Renal pelvis (tissue), 12 donors: ENCODE measurements around the gene XPO1. TPM values are rescaled to one million over a fixed set of nuclear protein-coding genes. Genes with fewer than 3 reads are reported as not detected.
"Not testable (repeated sequence)": the region's sequence is repeated elsewhere in the genome, so short reads cannot be mapped to it uniquely, and the experiment has no call there.

ENCODE experiments used
- DNase-seq: peaks from one replicate; pipeline ENCODE4 v3.0.0-alpha.2; 2013
- long read RNA-seq, 16 experiments: transcript quantifications; one replicate each; lab custom pipeline, GENCODE V29; 2026
- polyA plus RNA-seq, 3 donors: library from polyadenylated mRNA; unstranded; fragments of 120-200 nt; gene quantifications; one replicate each; pipeline ENCODE4 v1.2.1, GENCODE V29; 2013; ENCODE audit not compliant: insufficient read length in 3 of 3

XPO1 gene, protein sequence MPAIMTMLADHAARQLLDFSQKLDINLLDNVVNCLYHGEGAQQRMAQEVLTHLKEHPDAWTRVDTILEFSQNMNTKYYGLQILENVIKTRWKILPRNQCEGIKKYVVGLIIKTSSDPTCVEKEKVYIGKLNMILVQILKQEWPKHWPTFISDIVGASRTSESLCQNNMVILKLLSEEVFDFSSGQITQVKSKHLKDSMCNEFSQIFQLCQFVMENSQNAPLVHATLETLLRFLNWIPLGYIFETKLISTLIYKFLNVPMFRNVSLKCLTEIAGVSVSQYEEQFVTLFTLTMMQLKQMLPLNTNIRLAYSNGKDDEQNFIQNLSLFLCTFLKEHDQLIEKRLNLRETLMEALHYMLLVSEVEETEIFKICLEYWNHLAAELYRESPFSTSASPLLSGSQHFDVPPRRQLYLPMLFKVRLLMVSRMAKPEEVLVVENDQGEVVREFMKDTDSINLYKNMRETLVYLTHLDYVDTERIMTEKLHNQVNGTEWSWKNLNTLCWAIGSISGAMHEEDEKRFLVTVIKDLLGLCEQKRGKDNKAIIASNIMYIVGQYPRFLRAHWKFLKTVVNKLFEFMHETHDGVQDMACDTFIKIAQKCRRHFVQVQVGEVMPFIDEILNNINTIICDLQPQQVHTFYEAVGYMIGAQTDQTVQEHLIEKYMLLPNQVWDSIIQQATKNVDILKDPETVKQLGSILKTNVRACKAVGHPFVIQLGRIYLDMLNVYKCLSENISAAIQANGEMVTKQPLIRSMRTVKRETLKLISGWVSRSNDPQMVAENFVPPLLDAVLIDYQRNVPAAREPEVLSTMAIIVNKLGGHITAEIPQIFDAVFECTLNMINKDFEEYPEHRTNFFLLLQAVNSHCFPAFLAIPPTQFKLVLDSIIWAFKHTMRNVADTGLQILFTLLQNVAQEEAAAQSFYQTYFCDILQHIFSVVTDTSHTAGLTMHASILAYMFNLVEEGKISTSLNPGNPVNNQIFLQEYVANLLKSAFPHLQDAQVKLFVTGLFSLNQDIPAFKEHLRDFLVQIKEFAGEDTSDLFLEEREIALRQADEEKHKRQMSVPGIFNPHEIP (N-terminal part only)
- polyA plus RNA-seq, result 100 to 1,000 TPM; 205 to 268 (median 263) TPM
- long read RNA-seq, donor 1, full-length matches to known transcripts, result 7 of 13 reads
- long read RNA-seq, donor 1, partial matches to known transcripts, result 6 of 13 reads
- long read RNA-seq, donor 1, other reads (novel, unspliced or antisense), result 0 of 13 reads
- long read RNA-seq, donor 2, full-length matches to known transcripts, result 14 of 30 reads
- long read RNA-seq, donor 2, partial matches to known transcripts, result 16 of 30 reads
- long read RNA-seq, donor 2, other reads (novel, unspliced or antisense), result 0 of 30 reads
- long read RNA-seq, donor 3, full-length matches to known transcripts, result 11 of 41 reads
- long read RNA-seq, donor 3, partial matches to known transcripts, result 30 of 41 reads
- long read RNA-seq, donor 3, other reads (novel, unspliced or antisense), result 0 of 41 reads
- long read RNA-seq, donor 4, full-length matches to known transcripts, result 12 of 18 reads
- long read RNA-seq, donor 4, partial matches to known transcripts, result 6 of 18 reads
- long read RNA-seq, donor 4, other reads (novel, unspliced or antisense), result 0 of 18 reads
- long read RNA-seq, donor 5, full-length matches to known transcripts, result 5 of 5 reads
- long read RNA-seq, donor 5, partial matches to known transcripts, result 0 of 5 reads
- long read RNA-seq, donor 5, other reads (novel, unspliced or antisense), result 0 of 5 reads
- long read RNA-seq, donor 6, full-length matches to known transcripts, result 13 of 40 reads
- long read RNA-seq, donor 6, partial matches to known transcripts, result 27 of 40 reads
- long read RNA-seq, donor 6, other reads (novel, unspliced or antisense), result 0 of 40 reads
- long read RNA-seq, donor 7, full-length matches to known transcripts, result 25 of 101 reads
- long read RNA-seq, donor 7, partial matches to known transcripts, result 76 of 101 reads
- long read RNA-seq, donor 7, other reads (novel, unspliced or antisense), result 0 of 101 reads
- long read RNA-seq, donor 8, full-length matches to known transcripts, result 8 of 13 reads
- long read RNA-seq, donor 8, partial matches to known transcripts, result 5 of 13 reads
- long read RNA-seq, donor 8, other reads (novel, unspliced or antisense), result 0 of 13 reads
- long read RNA-seq, donor 9, full-length matches to known transcripts, result 18 of 50 reads
- long read RNA-seq, donor 9, partial matches to known transcripts, result 32 of 50 reads
- long read RNA-seq, donor 9, other reads (novel, unspliced or antisense), result 0 of 50 reads
- long read RNA-seq, donor 10, full-length matches to known transcripts, result 11 of 86 reads
- long read RNA-seq, donor 10, partial matches to known transcripts, result 75 of 86 reads
- long read RNA-seq, donor 10, other reads (novel, unspliced or antisense), result 0 of 86 reads
- long read RNA-seq, donor 11, full-length matches to known transcripts, result 9 of 21 reads
- long read RNA-seq, donor 11, partial matches to known transcripts, result 12 of 21 reads
- long read RNA-seq, donor 11, other reads (novel, unspliced or antisense), result 0 of 21 reads
- long read RNA-seq, donor 12, full-length matches to known transcripts, result 22 of 48 reads
- long read RNA-seq, donor 12, partial matches to known transcripts, result 26 of 48 reads
- long read RNA-seq, donor 12, other reads (novel, unspliced or antisense), result 0 of 48 reads
- long read RNA-seq, donor 13, full-length matches to known transcripts, result 10 of 15 reads
- long read RNA-seq, donor 13, partial matches to known transcripts, result 5 of 15 reads
- long read RNA-seq, donor 13, other reads (novel, unspliced or antisense), result 0 of 15 reads
- long read RNA-seq, donor 14, result 0 reads
- long read RNA-seq, donor 15, full-length matches to known transcripts, result 20 of 48 reads
- long read RNA-seq, donor 15, partial matches to known transcripts, result 28 of 48 reads
- long read RNA-seq, donor 15, other reads (novel, unspliced or antisense), result 0 of 48 reads
- long read RNA-seq, donor 16, full-length matches to known transcripts, result 11 of 29 reads
- long read RNA-seq, donor 16, partial matches to known transcripts, result 18 of 29 reads
- long read RNA-seq, donor 16, other reads (novel, unspliced or antisense), result 0 of 29 reads

DNA sequence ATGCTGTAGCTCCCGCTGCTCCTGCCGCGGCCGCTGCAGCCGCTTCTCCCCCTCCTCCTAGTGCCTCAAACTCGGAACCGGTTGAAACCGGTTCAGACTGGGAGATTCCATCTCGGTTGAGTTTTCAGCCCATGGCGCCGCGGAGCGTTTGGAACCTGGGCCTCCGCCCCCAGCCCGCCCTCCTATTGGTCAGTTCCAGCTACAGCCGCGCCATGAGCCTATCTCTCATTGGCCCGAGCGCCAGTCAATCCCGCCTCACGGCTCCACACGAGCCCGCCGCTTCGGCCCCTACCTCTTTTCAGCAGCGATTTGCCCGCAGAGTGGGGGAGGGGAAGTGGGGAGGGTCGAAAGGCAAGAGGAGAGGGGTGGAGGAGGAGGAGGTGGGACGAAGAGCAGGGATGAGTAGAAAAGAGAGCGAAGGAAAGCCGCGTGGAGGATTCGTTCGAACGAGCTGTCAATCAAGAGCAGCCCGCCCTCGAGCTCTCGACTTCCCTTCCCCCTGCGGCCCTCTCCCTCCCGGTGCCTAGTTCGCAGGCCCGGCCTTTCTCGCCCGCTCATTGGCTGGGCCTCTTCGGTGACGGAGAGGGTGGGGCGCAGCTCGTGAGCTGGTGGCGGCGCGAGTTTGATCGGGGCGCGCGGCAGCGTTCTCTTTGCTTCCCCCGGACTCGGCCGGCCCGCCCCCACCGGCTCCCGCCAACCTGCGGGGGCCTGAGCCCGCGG lies at the start of gene XPO1:
Gene XPO1, minus strand, starts transcription at position 157 of the 720 bp plus-strand sequence. CDS start 4,459 bp downstream, outside the sequence.
- peak; percentile 100 for DNase-seq

DNA sequence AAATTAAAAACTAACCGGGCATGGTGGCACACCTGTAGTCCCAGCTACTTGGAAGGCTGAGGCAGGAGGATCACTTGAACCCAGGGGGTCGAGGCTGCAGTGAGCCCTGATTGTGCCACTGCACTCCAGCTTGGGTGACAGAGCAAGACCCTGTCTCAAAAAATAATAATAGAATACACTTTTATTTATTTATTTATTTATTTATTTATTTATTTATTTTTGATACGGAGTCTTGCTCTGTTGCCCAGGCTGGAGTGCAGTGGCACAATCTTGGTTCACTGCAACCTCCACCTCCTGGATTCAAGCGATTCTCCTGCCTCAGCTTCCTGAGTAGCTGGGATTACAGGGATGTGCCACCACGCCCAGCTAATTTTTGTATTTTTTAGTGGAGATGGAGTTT lies 48.8 kb upstream of the XPO1 start:
- not testable (repeated sequence) for DNase-seq

DNA sequence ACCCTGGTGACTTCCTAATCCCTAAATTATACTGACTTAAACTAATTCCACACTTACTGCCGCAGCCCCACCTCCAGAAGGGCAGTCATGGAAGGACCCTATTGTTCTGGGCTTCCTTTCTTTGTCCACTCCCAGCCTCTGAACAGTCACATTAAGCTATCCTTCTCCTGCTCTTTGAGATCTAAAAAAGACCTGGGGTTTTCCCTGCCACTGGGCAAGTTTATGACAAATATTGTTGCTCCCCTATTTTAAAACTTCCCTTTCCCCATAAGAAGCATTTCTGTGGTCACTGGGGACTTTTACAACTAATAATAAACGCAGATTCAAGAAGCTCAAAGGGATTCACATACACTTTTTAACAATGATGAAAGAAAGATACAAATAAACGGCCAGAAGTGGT lies 47.2 kb upstream of the XPO1 start:
- DNase-seq, result no peak

DNA sequence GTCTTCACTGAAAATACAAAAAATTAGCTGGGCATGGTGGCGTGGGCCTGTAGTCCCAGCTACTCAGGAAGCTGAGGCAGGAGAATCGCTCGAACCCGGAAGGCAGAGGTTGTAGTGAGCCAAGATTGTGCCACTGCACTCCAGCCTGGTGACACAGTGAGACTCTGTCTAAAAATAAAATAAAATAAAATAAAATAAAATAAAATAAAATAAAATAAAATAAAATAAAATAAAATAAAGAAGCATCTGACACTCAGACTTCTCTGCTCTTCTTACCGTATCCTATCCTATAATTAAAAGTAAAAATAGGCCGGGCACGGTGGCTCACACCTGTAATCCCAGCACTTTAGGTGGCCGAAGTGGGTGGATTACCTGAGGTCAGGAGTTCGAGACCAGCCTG lies 46.2 kb upstream of the XPO1 start:
- DNase-seq, result not testable (repeated sequence)

DNA sequence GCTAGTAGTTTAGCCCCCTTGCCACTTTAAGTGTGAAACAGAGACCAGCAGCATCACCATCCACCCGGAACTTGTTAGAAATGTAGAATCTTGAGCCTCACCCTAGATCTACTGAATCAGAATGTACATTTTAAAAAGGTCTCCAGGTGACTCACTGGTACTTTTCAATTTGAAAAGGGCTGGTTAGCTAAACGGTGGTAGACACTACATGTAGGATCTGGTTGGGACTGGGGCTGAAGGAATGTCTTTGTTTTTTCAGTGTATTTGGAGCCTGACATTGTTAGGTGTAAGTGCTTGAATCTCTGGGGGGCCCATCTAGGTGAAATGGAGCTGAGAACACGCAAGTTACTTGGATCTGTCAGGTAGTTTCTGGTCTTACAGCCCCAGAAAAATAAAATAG lies 44.0 kb upstream of the XPO1 start:
- DNase-seq, result no peak

DNA sequence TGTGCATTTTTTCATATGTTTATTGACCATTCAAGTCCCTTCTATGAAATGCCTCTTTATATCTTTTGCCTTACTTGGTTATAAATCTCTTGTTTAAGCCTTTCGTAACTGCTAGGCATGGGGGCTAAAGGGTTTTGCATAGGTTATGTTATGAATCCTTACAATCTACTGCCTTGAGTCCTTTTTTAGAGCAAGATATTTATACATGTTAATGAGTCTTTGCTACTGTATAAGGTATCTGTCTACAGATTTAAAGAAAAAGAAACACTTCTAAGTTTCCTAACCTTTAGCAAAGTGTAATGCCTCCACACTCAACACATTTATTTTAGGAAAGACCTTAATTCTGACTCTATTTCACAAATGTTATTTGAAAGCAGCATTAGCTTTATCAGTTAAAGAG lies 43.6 kb upstream of the XPO1 start:
- DNase-seq, result no peak

DNA sequence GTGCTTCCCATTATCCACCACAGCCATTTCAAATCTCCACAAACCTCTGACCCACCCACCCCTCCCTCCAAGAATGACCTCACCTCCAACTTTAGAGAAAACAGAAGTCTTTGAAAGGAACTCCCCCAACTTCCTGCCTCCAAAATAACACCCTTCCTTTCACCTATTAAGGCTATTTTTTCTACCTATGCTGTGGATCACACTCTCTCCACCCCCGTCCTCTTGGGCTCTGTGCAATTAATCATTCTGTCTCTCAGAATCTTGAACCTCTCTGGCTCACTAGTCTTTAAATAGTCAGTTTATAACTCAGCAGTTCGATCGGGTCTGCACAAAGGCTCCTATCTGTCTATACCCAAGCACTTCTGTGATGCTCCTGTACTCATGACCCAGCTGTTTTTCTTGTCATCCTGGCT lies 37.3 kb upstream of the XPO1 start:
- DNase-seq, result no peak

DNA sequence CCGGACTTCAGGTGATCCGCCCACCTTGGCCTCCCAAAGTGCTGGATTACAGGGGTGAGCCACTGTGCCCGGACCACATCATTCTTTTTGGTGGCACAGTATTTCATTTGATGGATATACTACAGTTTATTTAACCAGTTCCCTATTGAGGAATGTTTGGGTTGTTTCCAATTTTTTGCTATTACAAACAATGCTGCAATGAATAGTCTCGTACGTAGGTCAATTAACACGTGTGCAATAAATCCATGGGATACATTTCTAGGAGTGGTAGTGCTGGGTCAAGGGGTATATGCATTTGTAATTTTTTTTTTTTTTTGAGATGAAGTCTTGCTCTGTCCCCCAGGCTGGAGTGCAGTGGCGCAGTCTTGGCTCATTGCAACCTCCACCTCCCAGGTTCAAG lies 28.4 kb upstream of the XPO1 start:
- no peak for DNase-seq

DNA sequence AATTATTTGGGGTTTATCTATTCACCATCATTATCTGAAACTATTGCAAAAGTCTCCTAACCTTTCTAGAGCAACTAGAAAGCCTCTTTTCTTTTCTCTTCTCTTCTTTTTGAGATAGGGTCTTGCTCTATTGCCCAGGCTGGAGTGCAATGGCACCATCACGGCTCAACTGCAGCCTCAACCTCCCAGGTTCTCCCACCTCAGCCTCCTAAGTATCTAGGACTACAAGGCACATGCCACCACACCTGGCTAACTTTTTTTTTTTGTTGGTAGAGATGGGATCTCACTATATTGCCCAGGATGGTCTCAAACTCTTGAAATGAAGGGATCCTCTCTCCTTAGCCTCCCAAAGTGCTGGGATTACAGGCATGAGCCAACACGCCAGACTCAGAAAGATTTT lies 24.5 kb upstream of the XPO1 start:
- no peak for DNase-seq

DNA sequence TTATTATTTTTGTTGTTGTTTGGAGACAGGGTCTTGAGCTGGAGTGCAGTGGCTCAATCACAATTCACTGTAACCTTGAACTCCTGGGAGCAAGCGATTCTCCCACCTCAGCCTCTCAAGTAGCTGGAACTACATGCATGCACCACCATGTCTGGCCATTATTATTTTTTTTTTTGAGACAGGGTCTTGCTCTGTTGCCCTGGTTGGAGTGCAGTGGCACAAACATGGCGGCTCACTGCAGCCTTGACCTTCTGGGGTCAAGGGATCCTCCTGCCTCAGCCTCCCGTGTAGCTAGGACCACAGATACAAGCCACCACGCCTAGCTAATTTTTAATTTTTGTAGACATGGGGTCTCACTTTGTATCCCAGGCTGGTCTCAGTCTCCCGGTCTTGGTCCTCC lies 20.0 kb upstream of the XPO1 start:
- DNase-seq, result no peak

DNA sequence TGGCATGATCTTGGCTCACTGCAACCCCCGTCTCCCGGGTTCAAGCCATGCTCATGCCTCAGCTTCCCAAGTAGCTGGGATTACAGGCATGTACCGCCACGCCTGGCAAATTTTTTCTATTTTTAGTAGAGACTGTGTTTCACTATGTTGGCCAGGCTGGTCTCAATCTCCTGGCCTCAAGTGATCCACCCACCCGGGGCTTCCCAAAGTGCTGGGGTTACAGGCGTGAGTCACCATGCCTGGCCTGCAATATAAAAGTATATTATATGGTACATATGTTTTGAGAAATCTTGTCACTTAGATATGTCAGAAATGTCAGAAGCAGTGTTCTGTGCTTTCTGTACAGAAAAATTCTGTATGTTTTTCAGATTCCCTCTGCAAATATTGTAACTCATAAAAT lies 19.2 kb upstream of the XPO1 start:
- DNase-seq, result no peak

DNA sequence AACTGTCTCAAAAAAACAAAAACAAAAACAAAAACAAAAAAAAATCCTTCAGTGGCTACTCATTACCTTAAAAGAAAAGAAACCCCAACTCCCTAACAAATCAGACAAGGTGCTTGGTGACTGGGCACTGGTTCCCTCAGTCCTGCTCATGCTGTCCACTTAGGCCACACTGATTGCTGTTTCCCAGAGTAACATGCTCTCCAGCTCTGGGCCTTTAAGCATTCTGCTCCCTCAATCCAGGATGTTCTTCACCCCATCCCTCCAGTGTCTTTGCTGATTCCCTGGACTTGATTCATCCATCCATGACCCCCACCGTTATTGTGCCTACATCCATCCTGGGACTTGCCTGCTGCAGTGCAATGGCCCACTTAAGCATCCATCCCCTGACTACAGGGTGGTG lies 16.4 kb upstream of the XPO1 start:
- DNase-seq, result no peak

DNA sequence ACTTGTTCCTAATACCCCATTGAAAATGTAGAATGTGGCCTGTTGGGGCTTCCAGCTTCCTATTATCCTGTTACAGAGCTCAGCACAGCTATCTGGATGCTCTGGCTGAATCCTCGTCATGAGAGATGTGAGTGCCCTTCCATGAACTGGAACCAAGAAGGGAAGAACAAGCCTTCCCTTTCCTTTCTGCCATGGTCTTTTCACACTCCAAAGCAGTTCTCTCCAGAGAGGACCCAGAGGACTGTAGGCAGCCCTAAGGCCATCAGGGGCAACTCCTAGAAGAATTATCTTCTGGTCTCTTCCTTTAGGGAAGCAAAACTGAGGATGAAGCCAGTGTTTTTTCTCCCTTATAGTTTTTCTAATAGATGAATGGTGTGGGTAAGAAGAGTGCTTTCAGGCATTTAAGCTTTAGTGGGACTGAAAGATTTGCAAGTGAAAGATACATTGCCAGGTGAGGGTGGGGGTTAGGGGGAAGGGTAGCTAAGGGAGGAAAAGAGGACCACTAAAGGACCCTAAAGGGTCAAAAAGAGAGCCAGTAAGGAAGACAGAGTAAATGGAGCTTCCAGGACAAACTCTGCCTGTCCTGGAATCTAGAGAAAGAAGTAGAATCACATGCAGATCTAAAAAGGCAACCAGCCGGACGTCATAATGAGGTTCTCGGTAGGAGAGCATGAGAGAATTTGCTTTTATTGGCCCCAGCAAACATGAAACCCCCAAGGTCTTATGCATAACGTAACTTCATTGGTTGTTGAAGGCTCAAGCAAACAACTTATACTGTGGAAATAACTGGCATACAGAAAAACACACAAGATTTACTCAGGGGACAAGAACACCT lies 12.4 kb upstream of the XPO1 start:
- no peak for DNase-seq

DNA sequence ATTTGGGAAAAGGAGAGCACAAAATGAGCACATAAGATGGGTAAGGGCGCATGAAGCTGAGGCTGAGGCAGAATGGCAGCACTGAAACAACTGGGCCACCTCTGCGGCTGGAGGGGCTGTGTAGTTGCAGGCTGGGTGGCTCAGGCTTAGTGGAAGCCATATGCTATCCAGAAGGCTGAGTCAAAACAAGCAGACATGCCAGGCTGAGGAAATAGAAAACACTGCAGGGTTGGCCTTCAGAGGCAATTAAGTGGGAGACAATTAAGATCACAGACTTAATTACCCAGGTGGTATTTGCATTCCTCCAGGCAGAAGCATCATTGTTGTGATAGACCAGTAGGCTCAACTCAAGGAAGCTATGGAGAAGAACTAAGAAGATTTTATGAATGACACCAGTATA lies 11.4 kb upstream of the XPO1 start:
- no peak for DNase-seq

DNA sequence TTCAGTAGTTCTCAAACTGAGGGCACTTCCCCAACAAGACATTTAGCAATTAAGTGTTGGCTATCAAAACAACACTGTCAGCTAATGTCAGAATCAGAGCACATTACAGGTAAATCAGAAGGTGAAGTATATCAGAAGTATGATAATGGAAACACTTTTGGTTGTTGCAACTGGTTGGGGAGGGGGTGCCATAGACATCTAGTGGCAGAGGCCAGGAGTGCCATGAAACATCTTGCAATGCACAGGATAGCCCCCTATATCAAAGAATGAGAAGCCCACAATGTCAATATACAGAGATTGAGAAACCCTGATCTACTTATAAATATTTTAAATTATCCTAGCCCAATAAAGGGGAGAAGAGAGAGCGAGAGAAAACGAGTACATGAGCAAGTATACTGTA lies 4.9 kb upstream of the XPO1 start:
- no peak for DNase-seq

DNA sequence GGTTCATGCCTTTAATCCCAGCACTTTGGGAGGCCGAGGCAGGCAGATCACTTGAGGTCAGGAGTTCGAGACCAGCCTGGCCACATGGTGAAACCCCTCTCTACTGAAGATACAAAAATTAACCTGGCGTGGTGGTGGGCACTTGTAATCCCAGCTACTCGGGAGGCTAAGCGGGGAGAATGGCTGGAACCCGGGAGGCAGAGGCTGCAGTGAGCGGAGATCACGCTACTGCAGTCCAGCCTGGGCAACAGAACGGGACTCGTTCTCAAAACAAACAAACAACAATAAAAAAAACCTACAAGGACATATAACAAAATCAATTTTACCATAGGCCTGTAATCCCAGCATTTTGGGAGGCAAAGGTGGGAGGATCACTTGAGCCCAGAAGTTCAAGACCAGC lies 2.0 kb upstream of the XPO1 start:
- not testable (repeated sequence) for DNase-seq
